ENCODE measurements around the gene GH1. TPM values are rescaled to one million over a fixed set of nuclear protein-coding genes. Genes with fewer than 3 reads are reported as not detected.
"Not testable (repeated sequence)": the region's sequence is repeated elsewhere in the genome, so short reads cannot be mapped to it uniquely, and the experiment has no call there.

GH1 gene
- total RNA-seq, 1 experiment from 2014 or later, result not detected

- DNase-seq (ENCODE audit: low read depth), result no peak
Observed at GRCh38 chr17:63927464-63928171, 9.0 kb upstream of the GH1 start.

- DNase-seq (ENCODE audit: low read depth), result no peak
Observed at GRCh38 chr17:63926164-63926563, 7.5 kb upstream of the GH1 start.

DNA sequence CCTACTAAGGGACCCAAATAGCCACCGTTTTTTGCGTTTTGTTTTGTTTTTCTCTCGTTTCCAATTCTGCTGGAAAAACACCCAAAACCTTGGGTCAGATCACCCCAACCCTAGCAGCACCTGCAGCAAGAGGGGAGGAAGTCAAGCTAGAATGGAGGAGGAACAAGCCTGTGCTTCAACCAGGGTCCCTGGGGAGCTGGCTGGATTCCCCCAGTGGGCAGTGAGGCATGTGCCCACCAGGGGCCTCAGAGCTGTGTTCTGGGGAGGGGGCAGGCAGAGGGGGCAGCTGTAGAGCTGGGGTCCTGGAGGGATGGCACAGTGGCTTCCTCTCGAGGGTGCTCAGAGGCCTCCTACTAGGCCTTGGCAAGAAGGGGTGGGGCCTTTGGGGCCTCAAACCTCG, 7.0 kb upstream of the GH1 start:
- no peak for DNase-seq (ENCODE audit: low read depth)

GRCh38 chr17:63922402-63922801, 3.8 kb upstream of the GH1 start:
- not testable (repeated sequence) for DNase-seq (ENCODE audit: low read depth)

- not testable (repeated sequence) for DNase-seq (ENCODE audit: low read depth)
Observed at GRCh38 chr17:63920779-63921178, 2.1 kb upstream of the GH1 start.

DNA sequence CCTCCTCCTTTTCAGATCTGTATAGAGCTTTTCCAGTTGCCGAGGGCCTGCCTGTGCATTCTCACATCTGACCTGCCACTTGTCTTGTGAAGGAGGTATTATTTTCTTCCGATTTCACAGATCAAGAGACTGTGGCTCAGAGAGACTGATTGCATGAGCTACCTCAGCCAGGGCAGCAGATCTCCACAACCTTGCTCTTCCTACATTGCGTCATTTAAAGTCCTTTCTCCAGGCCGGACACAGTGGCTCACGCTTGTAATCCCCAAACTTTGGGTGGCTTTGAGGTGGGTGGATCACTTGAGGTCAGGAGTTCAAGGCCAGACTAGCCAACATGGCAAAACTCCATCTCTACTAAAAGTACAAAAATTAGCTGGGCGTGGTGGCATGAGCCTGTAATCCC, 1.4 kb upstream of the GH1 start:
- not testable (repeated sequence) for DNase-seq (ENCODE audit: low read depth)

GRCh38 chr17:63919311-63919723, 678 bp upstream of the GH1 start:
- peak; percentile 61 for DNase-seq (ENCODE audit: low read depth)

- peak; percentile 11 for DNase-seq (ENCODE audit: low read depth)
Observed at GRCh38 chr17:63918305-63918704, 334 bp downstream of the GH1 start.

- DNase-seq (ENCODE audit: low read depth), result no peak
Observed at GRCh38 chr17:63917646-63918045, 993 bp downstream of the GH1 start.

DNA sequence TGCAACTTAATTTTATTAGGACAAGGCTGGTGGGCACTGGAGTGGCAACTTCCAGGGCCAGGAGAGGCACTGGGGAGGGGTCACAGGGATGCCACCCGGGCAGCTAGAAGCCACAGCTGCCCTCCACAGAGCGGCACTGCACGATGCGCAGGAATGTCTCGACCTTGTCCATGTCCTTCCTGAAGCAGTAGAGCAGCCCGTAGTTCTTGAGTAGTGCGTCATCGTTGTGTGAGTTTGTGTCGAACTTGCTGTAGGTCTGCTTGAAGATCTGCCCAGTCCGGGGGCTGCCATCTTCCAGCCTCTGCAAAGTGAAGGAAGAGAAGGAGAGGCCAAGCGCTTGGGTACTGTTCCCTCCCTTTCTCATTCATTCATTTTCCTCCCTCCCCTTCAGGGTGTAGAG, 1.4 kb downstream of the GH1 start:
- not testable (repeated sequence) for DNase-seq (ENCODE audit: low read depth)

DNA sequence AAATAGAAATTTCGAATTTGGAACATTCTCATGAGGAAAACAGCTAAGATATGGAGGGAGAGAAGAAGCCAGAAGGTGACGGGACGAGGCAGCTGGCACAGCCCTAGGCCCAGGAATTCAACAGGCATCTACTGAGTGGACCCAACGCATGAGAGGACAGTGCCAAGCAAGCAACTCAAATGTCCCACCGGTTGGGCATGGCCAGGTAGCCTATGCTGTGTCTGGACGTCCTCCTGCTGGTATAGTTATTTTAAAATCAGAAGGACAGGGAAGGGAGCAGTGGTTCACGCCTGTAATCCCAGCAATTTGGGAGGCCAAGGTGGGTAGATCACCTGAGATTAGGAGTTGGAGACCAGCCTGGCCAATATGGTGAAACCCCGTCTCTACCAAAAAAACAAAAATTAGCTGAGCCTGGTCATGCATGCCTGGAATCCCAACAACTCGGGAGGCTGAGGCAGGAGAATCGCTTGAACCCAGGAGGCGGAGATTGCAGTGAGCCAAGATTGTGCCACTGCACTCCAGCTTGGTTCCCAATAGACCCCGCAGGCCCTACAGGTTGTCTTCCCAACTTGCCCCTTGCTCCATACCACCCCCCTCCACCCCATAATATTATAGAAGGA, 2.0 kb downstream of the GH1 start:
- no peak for DNase-seq (ENCODE audit: low read depth)

GRCh38 chr17:63915753-63916152, 2.9 kb downstream of the GH1 start:
- DNase-seq (ENCODE audit: low read depth), result not testable (repeated sequence)

GRCh38 chr17:63914471-63914870, 4.2 kb downstream of the GH1 start:
- DNase-seq (ENCODE audit: low read depth), result no peak

DNA sequence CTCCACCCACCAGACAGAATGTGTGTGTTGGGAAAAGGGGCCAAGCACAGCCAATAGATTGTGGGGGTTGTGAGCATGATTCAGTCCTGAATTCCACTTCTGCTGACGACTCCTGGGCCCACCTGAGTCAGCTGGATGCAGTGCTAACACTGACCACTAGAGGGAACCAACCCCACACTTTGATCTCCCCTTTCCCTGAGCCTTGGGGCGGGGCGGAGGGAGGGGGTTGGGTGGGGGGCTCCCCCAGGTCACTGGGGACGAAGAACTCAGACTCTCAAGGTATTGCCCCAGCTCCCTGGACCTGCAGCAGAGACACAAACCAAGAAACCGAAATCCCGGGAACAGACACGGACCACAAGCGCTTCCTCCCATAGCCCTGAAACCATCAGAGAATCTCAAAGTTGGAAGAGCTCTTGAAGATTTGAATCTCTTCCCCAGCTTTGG, 7.0 kb downstream of the GH1 start:
- no peak for DNase-seq (ENCODE audit: low read depth)

DNA sequence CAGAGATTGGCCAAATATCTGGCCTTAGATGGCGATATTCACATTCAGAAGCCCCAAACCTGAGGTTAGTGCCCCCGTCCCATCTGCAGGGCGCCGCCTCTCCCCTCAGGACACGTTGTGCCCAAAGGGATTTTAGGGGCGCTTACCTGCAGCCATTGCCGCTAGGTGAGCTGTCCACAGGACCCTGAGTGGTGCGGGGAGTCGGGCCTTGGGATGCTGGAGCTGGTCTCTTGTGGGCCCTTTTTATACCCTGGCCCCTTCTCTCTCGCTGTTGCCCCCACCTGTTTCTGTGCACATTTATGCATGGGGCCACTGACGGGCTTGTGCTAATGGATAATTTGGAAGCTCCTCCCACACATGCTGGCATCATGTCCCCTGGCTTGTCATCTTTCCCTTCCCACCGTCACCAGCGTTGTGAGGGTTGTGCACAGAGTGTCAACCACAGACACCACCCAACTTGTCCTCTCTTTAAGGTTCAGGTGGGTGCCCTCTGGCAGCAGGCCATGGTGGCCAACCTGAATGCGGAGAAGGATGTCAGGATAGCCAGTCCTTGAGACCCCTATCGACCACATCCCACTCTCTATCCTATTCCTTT, 7.5 kb downstream of the GH1 start, which contains the start of gene CSHL1:
TSS of gene CSHL1 (minus strand) at position 218 of the 595 bp plus-strand sequence. CDS start at position 156, 62 bp downstream.
- DNase-seq (ENCODE audit: low read depth), result no peak

- no peak for DNase-seq (ENCODE audit: low read depth)
Observed at GRCh38 chr17:63910096-63910495, 8.5 kb downstream of the GH1 start.

- not testable (repeated sequence) for DNase-seq (ENCODE audit: low read depth)
Observed at GRCh38 chr17:63909586-63909985, 9.1 kb downstream of the GH1 start.

DNA sequence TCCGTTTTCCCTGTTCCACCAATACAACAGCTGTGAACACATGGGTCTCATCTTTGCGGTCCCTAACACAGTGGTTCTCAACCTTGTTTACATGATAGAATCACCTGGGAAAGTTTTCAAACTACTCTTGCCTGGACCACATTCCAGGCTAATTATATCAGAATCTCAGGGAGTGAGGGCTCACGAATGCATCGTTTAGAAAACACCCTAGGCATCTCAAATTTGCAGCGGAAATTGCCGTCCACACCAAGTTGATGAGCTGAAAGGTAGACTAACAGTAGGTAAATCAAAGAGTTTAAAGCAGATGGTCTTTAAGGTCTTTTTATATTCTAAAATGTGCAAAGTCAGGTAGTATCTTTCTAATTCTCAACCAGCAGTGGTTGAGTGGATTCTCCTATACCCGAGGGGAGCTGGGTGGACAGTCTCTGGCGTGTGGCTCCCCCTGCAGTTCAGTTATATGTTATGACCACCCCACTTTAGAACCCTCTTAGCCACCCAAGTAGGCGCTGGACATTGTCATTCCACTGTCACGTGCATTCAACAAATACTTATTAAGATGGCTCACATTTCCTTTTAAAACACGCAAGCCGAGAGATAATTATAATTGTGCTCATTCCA, 11.4 kb downstream of the GH1 start:
- DNase-seq (ENCODE audit: low read depth), result peak; percentile 49

GRCh38 chr17:63904796-63905195, 13.8 kb downstream of the GH1 start:
- not testable (repeated sequence) for DNase-seq (ENCODE audit: low read depth)

DNA sequence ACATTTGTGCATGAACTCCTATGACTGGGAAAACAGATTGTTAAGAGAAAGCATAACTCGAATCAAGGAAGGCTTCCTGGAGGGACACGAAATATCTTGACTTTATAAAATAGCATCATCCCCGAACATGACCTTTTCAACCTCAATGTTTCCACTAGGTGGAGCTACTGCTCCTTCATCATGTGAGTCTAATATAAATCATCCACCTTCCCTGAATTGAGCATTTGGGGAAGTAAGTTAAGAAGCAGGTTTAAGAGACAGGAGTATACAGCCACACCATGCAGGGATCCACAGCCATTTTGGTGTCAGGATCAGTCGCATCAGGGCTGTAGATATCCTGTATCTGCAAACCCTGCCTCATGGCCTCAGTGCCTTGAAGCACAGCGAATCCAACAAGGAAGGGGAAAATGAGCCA, 14.8 kb downstream of the GH1 start:
- DNase-seq (ENCODE audit: low read depth), result not testable (repeated sequence)

- not testable (repeated sequence) for DNase-seq (ENCODE audit: low read depth)
Observed at GRCh38 chr17:63901971-63902370, 16.7 kb downstream of the GH1 start.

Data from LHCN-M2 (cell line).